ENCODE measurements around the gene NKX1-2. TPM values are rescaled to one million over a fixed set of nuclear protein-coding genes. Genes with fewer than 3 reads are reported as not detected.

Gene NKX1-2
- total RNA-seq, 1 experiment from 2014 or later: 3.4 TPM

DNA sequence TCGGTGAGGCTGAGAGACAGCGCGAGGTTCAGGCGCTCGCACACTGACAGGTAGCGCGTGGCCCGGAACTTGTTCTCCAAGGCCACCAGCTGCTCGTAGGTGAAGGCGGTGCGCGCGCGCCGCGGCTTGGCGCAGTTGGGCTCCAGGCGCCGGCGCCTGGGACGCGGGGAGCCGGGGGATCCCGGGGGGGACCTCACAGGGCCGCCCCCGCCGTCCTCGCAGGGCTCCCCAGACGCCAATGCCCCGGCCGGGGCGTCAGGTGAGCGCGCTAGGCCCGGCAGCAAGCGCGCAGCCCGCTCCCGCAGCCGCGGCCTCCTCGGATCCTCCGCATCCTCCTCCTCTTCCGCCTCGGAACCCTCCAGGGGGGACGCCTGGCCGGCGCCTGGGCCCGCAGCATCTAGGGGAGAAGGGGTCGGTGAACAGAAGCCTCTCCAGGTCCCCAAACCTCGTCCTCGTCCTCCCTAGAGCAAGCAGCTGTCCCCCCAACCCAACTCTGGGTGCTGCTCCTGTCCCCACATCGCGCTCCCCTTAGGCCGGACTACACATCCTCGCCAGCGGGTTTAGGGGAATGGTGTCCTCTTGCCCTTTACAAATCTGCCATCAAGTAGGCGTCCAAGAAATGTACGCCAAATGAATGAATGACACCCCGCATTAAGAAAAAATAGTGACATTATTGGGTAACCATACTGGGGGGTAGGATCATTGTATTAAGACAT, 1.9 kb downstream of the NKX1-2 start:
- H3K27ac ChIP-seq (ENCODE audit: low read depth, low read length): no peak overlapping the region
- no peak for DNase-seq (ENCODE audit: low read depth, low spot score)
- no TSS peak for BruUV-seq (replicated peaks)
- no peak for TF ChIP-seq POLR2A (IDR thresholded peaks at IDR 0.05; ENCODE audit: borderline replicate concordance, extremely low read depth, insufficient read depth, insufficient read length)
- no peak for TF ChIP-seq CBX3 (IDR thresholded peaks at IDR 0.05; ENCODE audit: low read depth)
- TF ChIP-seq CEBPB (IDR thresholded peaks at IDR 0.05; ENCODE audit: low read depth): no peak
- TF ChIP-seq ZBTB33 (IDR thresholded peaks at IDR 0.05; ENCODE audit: extremely low read depth, insufficient replicate concordance, low read length): no peak
- no peak for TF ChIP-seq ZFX (IDR thresholded peaks at IDR 0.05)
- TF ChIP-seq ZNF274 (IDR thresholded peaks at IDR 0.05; ENCODE audit: low read depth, low read length): no peak
- no peak for TF ChIP-seq EZH2 (IDR thresholded peaks at IDR 0.05)
- no peak overlapping the region for H3K4me3 ChIP-seq (replicated peaks in 1 of 2; ENCODE audit: low read depth in 1 of 2, low read length in 2 of 2)
- no peaks in the 10 kb centered on the region for H3K36me3 ChIP-seq (ENCODE audit: control insufficient read depth in 1 of 2, insufficient read depth in 2 of 2, low read length in 2 of 2)
- no peaks in the 10 kb centered on the region for H3K9me3 ChIP-seq (ENCODE audit: control insufficient read depth in 1 of 2, insufficient read depth in 1 of 2, low read depth in 1 of 2, low read length in 2 of 2)
- CTCF ChIA-PET: no interaction called here
- POLR2A ChIA-PET: no interaction called here
- H3K9me2 ChIP-seq (ENCODE audit: insufficient read depth): no peaks in the 10 kb centered on the region
- no peak for ATAC-seq
- H3K4me1 ChIP-seq (ENCODE audit: control insufficient read depth in 1 of 2, insufficient read depth in 2 of 2, low read length in 2 of 2): peaks cover 11 to 19% of the 10 kb centered on the region in 2 experiments
- no peaks in the 10 kb centered on the region for H3K27me3 ChIP-seq (ENCODE audit: insufficient read depth, low read length)
- no peaks in the 10 kb centered on the region for H3K79me2 ChIP-seq (ENCODE audit: insufficient read depth, low read length)
- intact Hi-C loops (cut with micrococcal nuclease): no loop called here
- no peak overlapping the region for H2AFZ ChIP-seq (ENCODE audit: low read depth, low read length, poor library complexity, severe bottlenecking)
- H3K4me2 ChIP-seq (ENCODE audit: low read length): no peak overlapping the region
- RAD21 ChIA-PET (ENCODE audit: low non-redundant PET in 1 of 2, low total read pairs in 2 of 2, uncharacterized antibody in 2 of 2, unreplicated experiment in 2 of 2): no interaction called here
- no peak overlapping the region for H3K9ac ChIP-seq (ENCODE audit: low read length)
- no peaks in the 10 kb centered on the region for H4K20me1 ChIP-seq (ENCODE audit: insufficient read depth)
